Left cardiac atrium (tissue), 4 donors: Measurements from ENCODE around the gene PTH1R. TPM values are rescaled to one million over a fixed set of nuclear protein-coding genes. Genes with fewer than 3 reads are reported as not detected.

Source experiments
- ATAC-seq, 2 donors: fragments of 200-7000 bp; cut with Tn5 transposase; one replicate each; pipeline ENCODE4 v1.9.1; 2020; ENCODE audit warnings: mild to moderate bottlenecking in 2 of 2, moderate library complexity in 2 of 2
- DNase-seq: peaks from one replicate; pipeline ENCODE4 v3.0.0-alpha.2; 2020
- intact Hi-C, 2 donors: fragments of 100-400 bp; cut with DNase I; formaldehyde crosslinking; loops; one replicate each; pipeline versions ENCODE4 v1.14.1 to v1.15.1; 2022 to 2023
- total RNA-seq, 2 donors: library from RNA; stranded (reverse); fragmentation: NEBNext Ultra II Directional; extraction: Animal tissue kit (Norgen Biotek cat#: 25700); gene quantifications; one replicate each; pipeline ENCODE4 v1.2.1, GENCODE V29; 2021
- donor health status: DM: no; HTN: yes; CAD: no.
- donor health status: DM: no; HTN: yes; CAD: no; lungs with severe emphysema.
- donor health status: DM: yes; HTN: yes; CAD: no.
- donor health status: Dilated cardiomyopathy.

Gene PTH1R
- total RNA-seq, 2 donors from 2014 or later, result 5.4 to 10.0 TPM

DNA sequence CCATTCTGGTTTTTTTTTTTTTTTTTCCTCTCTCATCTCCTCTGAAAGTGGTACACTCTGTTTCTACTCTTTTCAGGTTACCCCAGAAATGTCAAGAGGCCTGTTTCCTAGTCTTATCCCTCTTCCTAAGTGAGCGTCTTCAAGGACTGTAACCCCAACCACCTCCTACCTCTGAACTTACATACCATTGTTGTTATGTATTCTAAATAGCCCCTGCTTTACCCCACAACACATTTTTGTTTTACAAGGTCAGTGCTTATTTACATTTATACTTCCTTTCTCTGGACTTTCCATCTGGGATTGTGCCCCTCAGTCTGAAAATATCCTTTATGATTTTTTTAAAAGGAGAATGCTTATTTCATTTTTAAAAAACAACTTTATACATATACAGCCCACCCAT lies 38.8 kb downstream of the PTH1R start:
- no peak for DNase-seq
- intact Hi-C loops, result no loop called here
- no peak for ATAC-seq

DNA sequence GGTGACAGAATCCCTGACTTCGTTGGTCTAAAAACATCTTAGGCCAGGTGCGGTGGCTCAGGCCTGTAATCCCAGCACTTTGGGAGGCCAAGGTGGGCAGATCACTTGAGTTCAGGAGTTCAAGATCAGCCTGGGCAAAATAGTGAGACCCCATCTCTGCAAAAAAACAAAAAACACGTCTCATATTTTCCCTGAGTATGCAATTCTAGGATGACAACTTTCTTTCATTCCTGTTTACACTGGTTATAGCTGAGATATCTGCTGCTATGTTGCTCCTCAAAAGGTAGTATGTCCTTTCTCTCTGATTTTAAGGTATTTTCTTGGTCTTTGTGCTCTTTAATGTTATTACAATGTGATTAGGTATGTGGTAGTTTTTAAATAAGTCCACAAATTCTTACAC lies 39.3 kb downstream of the PTH1R start:
- ATAC-seq, result no peak
- intact Hi-C loops, result no loop called here
- no peak for DNase-seq

GRCh38 chr3:46917257-46917656 lies 39.7 kb downstream of the PTH1R start:
- no peak for DNase-seq
- ATAC-seq, result no peak
- intact Hi-C loops, result no loop called here

DNA sequence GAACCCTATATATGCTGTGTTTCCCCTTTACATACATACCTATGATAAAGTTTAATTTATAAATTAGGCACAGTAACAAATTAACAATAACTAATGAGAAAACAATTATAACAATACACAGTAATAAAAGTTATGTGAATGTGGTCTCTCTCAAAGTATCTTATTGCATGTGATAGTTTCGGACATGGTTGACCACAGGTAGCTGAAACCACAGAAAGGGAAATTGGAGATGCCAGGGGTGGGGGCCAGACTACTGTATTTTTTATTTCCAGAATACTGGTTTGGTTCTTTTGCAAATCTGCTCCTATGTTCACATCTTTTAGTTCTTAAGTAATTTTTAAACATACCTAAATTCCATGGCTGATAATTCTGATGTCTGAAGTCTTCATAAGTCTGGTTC lies 40.7 kb downstream of the PTH1R start:
- intact Hi-C loops, result no loop called here
- no peak for DNase-seq
- ATAC-seq, result no peak

GRCh38 chr3:46918634-46919033 lies 41.1 kb downstream of the PTH1R start:
- DNase-seq (no peak), ATAC-seq (no peak)
- intact Hi-C loops, result no loop called here

DNA sequence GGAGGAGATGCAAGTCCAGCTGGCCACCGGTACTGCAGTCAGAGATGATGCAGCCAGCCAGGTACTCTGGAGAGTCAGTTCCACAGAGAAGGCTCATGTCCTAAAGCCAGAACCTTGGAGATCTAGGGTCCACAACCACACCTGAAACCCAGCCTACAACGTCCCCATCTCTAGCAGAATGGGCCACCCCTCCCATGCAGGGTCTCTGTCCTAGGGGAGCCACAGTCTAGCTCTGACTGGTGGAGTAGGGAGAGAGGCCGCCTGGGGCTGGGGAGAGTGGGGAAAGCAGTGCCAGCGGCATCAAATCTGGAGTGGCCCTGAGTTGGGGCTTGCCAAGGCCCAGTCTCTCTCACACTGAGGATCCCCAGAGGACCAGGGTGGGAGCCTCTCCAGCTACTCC lies 43.5 kb downstream of the PTH1R start:
- DNase-seq, result no peak
- no peak for ATAC-seq
- intact Hi-C loops, result loop anchor here (5.0 to 10.0 kb wide), 2 partner anchors 81 to 464 kb away; partner anchors contain the start of gene PTPN23 (in 1 of the 2)

- ATAC-seq (no peak), DNase-seq (no peak)
- intact Hi-C loops, result loop anchor here (1.0 to 10.0 kb wide), 3 partner anchors 76 to 463 kb away; partner anchors contain the start of gene PTPN23 (in 1 of the 2)
These were observed 44.4 kb downstream of the PTH1R start for GRCh38 chr3:46921871-46922271.

- DNase-seq (no peak), ATAC-seq (no peak)
- intact Hi-C loops, result loop anchor here (1.0 to 10.0 kb wide), 3 partner anchors 76 to 462 kb away; partner anchors contain the start of gene PTPN23 (in 1 of the 2)
These were observed 44.9 kb downstream of the PTH1R start for GRCh38 chr3:46922426-46922825.

- DNase-seq (no peak), ATAC-seq (no peak)
- intact Hi-C loops, result loop anchor here (1.0 to 10.0 kb wide), 3 partner anchors 75 to 462 kb away; partner anchors contain the start of gene PTPN23 (in 1 of the 2)
These were observed 45.5 kb downstream of the PTH1R start for GRCh38 chr3:46922871-46923558.

- intact Hi-C loops, result loop anchor here (5.0 to 10.0 kb wide), 2 partner anchors 79 to 461 kb away; partner anchors contain the start of gene PTPN23 (in 1 of the 2)
- DNase-seq, result no peak
- peak; percentile 16 to 35 for ATAC-seq
These were observed 46.2 kb downstream of the PTH1R start for GRCh38 chr3:46923559-46924350.

- no peak for ATAC-seq
- intact Hi-C loops, result loop anchor here (5.0 to 10.0 kb wide), 3 partner anchors 47 to 460 kb away; partner anchors contain the start of gene PTPN23 (in 1 of the 2)
- DNase-seq, result no peak
These were observed 47.5 kb downstream of the PTH1R start for GRCh38 chr3:46924921-46925584.

DNA sequence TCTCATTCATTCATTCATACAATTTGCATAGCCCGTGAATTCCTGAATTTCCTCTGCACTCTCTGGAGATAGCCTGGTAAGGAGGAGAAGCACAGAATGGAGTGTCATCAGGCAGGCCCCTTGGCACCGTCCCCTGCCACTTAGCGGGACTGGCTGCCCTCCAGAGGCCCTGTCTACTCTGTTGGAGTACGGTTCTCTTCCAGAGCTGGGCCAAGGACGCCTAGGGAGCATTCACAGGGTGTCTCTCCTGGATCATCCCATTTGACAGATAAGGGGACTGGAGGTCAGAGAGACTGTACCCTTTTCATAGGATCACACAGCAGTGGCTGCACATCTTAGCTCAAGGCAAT lies 48.0 kb downstream of the PTH1R start:
- intact Hi-C loops, result loop anchor here in 1 of 2 donors (5.0 to 10.0 kb wide), 2 partner anchors 47 to 459 kb away; partner anchors contain the start of gene PTPN23
- ATAC-seq (peak; percentile 72 to 80), DNase-seq (peak; percentile 76)

DNA sequence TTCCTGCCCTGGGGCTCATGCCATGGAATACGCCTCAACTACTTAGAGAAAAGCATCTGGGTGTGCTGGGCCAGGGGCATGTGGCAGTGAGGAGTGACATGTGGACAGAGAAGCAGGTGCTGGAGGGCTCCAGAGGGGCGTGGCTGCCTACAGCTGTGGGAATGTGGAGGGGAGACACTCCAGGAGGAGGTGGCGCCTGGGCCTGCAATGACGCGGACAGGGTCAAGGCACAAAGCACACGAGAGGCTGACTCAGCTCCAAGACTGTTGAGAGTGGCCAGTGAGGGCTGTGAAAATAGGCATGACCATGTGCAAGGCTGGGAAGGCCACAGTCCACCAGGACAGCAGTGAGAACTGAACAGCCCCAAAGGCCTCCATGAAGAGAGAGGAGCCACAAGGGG lies 48.5 kb downstream of the PTH1R start:
- intact Hi-C loops, result loop anchor here in 1 of 2 donors (5.0 to 10.0 kb wide), 2 partner anchors 46 to 459 kb away; partner anchors contain the start of gene PTPN23
- DNase-seq, result peak; percentile 64

GRCh38 chr3:46926447-46926846 lies 48.9 kb downstream of the PTH1R start:
- ATAC-seq (no peak), DNase-seq (no peak)
- intact Hi-C loops, result loop anchor here in 1 of 2 donors (5.0 to 10.0 kb wide), 2 partner anchors 46 to 458 kb away; partner anchors contain the start of gene PTPN23

More for the DNA sequence above, 48.5 kb downstream of the PTH1R start:
- ATAC-seq, result peak; percentile 2 to 62

GRCh38 chr3:46926871-46927717 lies 49.6 kb downstream of the PTH1R start:
- no peak for DNase-seq
- ATAC-seq, result no peak
- intact Hi-C loops, result loop anchor here in 1 of 2 donors (5.0 to 10.0 kb wide), 2 partner anchors 45 to 458 kb away; partner anchors contain the start of gene PTPN23

- no peak for ATAC-seq
- intact Hi-C loops, result loop anchor here in 1 of 2 donors (5.0 to 10.0 kb wide), 2 partner anchors 45 to 457 kb away; partner anchors contain the start of gene PTPN23
- no peak for DNase-seq
These were observed 50.2 kb downstream of the PTH1R start for GRCh38 chr3:46927718-46928073.

DNA sequence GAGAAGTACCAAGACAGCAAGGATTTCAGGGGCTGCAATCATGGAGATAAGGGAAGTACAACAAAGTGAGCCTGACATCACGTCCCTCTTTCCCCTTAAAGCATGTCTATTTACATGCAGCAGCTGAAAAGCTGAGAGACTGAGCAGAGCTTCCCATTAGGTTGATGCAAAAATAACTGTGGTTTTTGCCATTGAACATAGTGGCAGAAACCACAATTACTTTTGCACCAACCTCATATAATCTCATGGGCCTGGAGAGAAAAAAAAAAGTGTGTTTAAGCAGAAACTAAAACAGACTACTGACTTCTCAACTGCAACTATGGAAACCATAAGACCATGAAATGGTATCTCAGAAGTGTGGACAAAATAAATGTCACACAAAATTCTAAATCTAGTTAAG lies 50.8 kb downstream of the PTH1R start:
- ATAC-seq, result no peak
- DNase-seq, result no peak
- intact Hi-C loops, result loop anchor here in 1 of 2 donors (5.0 to 10.0 kb wide), 2 partner anchors 44 to 457 kb away; partner anchors contain the start of gene PTPN23

DNA sequence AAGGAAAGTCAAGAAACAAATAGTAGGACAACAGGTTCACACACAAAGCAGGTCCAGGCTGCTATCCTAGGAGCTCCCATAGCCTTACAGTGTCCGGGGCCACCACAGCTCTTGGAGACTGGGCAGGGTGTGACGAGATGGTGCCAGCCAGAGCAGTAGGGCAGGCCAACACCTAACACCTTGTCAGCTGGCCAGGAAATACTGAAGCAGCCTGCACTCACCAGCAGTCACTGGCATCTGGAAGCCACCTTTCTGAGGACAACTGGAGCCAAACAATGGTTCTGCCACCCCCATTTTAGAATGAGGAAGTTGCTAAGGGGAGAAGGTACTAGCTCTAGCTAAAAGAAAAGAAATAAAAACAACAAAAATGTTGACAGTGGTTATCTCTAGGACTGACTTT lies 51.8 kb downstream of the PTH1R start:
- intact Hi-C loops, result loop anchor here in 1 of 2 donors (5.0 to 10.0 kb wide), 2 partner anchors 43 to 455 kb away; partner anchors contain the start of gene PTPN23
- ATAC-seq, result peak; percentile 42 to 72
- DNase-seq, result peak; percentile 74
